ENCODE results near the gene LYZL2.
A peak's percentile ranks its signal among the peaks of the same experiment; 100 is the strongest.
"Not testable (repeated sequence)": the region's sequence is repeated elsewhere in the genome, so short reads cannot be mapped to it uniquely, and the experiment has no call there.

The LYZL2 gene

GRCh38 chr10:30592770-30593169 lies 36.8 kb downstream of the LYZL2 start:
- DNase-seq: not testable (repeated sequence)

- DNase-seq: no peak
These were observed 38.3 kb downstream of the LYZL2 start for GRCh38 chr10:30591249-30591670.

GRCh38 chr10:30589441-30589840 lies 40.1 kb downstream of the LYZL2 start:
- no peak for DNase-seq

GRCh38 chr10:30587522-30588031 lies 42.0 kb downstream of the LYZL2 start:
- no peak for DNase-seq

GRCh38 chr10:30586828-30587227 lies 42.7 kb downstream of the LYZL2 start:
- no peak for DNase-seq

GRCh38 chr10:30583778-30584415 lies 45.7 kb downstream of the LYZL2 start:
- peak; percentile 50 for DNase-seq

GRCh38 chr10:30581779-30582380 lies 47.7 kb downstream of the LYZL2 start:
- DNase-seq: no peak

GRCh38 chr10:30580676-30581075 lies 48.9 kb downstream of the LYZL2 start:
- DNase-seq: no peak

- DNase-seq: no peak
These were observed 49.3 kb downstream of the LYZL2 start for GRCh38 chr10:30580241-30580640.

- DNase-seq: no peak
These were observed 50.0 kb downstream of the LYZL2 start for GRCh38 chr10:30579574-30579973.

GRCh38 chr10:30577048-30577447 lies 52.5 kb downstream of the LYZL2 start:
- no peak for DNase-seq

GRCh38 chr10:30576641-30577040 lies 52.9 kb downstream of the LYZL2 start:
- no peak for DNase-seq

- no peak for DNase-seq
These were observed 55.1 kb downstream of the LYZL2 start for GRCh38 chr10:30574432-30574796.

- DNase-seq: no peak
These were observed 55.7 kb downstream of the LYZL2 start for GRCh38 chr10:30573721-30574431.

GRCh38 chr10:30565449-30565848 lies 64.1 kb downstream of the LYZL2 start:
- no peak for DNase-seq

- no peak for DNase-seq
These were observed 66.8 kb downstream of the LYZL2 start for GRCh38 chr10:30562787-30563186.
